ENCODE data around the gene BTBD9.

DNA sequence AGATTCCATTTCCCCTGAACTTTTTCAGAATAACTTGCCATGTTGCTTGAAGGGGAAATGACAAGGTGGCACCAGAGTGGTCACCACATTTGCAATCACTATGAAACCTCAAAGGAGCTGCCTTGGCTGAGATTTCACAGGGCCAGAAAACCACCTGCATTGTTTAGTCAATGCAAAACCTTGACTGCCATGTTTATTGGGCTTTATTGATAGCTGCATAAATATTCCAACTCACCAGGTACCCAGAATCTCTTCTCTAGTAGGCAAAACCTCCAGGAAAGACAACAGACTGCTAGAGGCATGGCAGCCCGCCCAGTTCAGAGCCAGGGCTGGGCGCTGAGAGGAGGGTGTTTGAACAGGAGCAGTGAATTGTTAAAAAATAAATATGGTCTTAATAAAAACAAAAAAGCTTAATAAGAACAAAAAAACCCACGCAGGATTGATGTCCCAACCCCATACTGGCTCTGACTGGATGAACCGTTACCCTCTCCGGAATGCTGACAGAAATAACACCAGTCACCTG is 444.6 kb downstream of the BTBD9 start:
- TF ChIP-seq, protein P1, sequence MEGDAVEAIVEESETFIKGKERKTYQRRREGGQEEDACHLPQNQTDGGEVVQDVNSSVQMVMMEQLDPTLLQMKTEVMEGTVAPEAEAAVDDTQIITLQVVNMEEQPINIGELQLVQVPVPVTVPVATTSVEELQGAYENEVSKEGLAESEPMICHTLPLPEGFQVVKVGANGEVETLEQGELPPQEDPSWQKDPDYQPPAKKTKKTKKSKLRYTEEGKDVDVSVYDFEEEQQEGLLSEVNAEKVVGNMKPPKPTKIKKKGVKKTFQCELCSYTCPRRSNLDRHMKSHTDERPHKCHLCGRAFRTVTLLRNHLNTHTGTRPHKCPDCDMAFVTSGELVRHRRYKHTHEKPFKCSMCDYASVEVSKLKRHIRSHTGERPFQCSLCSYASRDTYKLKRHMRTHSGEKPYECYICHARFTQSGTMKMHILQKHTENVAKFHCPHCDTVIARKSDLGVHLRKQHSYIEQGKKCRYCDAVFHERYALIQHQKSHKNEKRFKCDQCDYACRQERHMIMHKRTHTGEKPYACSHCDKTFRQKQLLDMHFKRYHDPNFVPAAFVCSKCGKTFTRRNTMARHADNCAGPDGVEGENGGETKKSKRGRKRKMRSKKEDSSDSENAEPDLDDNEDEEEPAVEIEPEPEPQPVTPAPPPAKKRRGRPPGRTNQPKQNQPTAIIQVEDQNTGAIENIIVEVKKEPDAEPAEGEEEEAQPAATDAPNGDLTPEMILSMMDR (IDR thresholded peaks at IDR 0.05; ENCODE audit: poor library complexity), result no peak
- TF ChIP-seq EZH2 (IDR thresholded peaks at IDR 0.05; ENCODE audit: borderline replicate concordance), result no peak

Measured in hepatocyte (in vitro differentiated cells).